Liver (tissue), 9 donors: Measurements from ENCODE around the gene PPM1L. TPM values are rescaled to one million over a fixed set of nuclear protein-coding genes. Genes with fewer than 3 reads are reported as not detected.

Experiments used
- DNase-seq: peaks from one replicate; pipeline ENCODE4 v3.0.0-alpha.2; 2017; ENCODE audit warnings: low spot score
- H3K27ac ChIP-seq, 2 donors: one replicate each; pipeline ENCODE4 v1.7.0; 2013; ENCODE audit warnings: inconsistent platforms in 2 of 2, low read length in 2 of 2, control low read depth in 1 of 2, low read depth in 1 of 2, mild to moderate bottlenecking in 1 of 2
- H3K27me3 ChIP-seq, 4 donors: one replicate each; pipeline versions ENCODE4 v1.6.1 to v1.7.0; 2013; ENCODE audit warnings: low read length in 3 of 4, inconsistent platforms in 1 of 4, mild to moderate bottlenecking in 1 of 4, moderate library complexity in 1 of 4; ENCODE audit not compliant: control insufficient read depth in 4 of 4, insufficient read depth in 4 of 4
- H3K36me3 ChIP-seq, 4 donors: one replicate each; pipeline versions ENCODE4 v1.6.1 to v1.7.0; 2013; ENCODE audit warnings: low read length in 3 of 4, mild to moderate bottlenecking in 3 of 4, low read depth in 1 of 4, moderate library complexity in 1 of 4; ENCODE audit not compliant: control insufficient read depth in 4 of 4, insufficient read depth in 3 of 4
- H3K4me1 ChIP-seq, 4 donors: one replicate each; pipeline versions ENCODE4 v1.6.1 to v1.7.0; 2013; ENCODE audit warnings: low read length in 3 of 4, mild to moderate bottlenecking in 3 of 4, moderate library complexity in 1 of 4; ENCODE audit not compliant: control insufficient read depth in 4 of 4, insufficient read depth in 4 of 4
- H3K4me3 ChIP-seq, 3 donors: one replicate each; pipeline versions ENCODE4 v1.6.1 to v1.7.0; 2013; ENCODE audit warnings: low read length in 3 of 3, control low read depth in 1 of 3, low read depth in 1 of 3, mild to moderate bottlenecking in 1 of 3
- H3K9ac ChIP-seq, 2 donors: one replicate each; pipeline ENCODE4 v1.7.0; 2013; ENCODE audit warnings: low read length in 2 of 2, mild to moderate bottlenecking in 2 of 2, moderate library complexity in 2 of 2, control low read depth in 1 of 2, low read depth in 1 of 2
- H3K9me3 ChIP-seq, 4 donors: one replicate each; pipeline versions ENCODE4 v1.6.1 to v1.7.0; 2013; ENCODE audit warnings: low read length in 3 of 4; ENCODE audit not compliant: control insufficient read depth in 4 of 4
- ATF3 ChIP-seq: IDR thresholded peaks from 2 replicates; pipeline ENCODE4 v1.6.1; 2016; ENCODE audit warnings: antibody characterized with exemption
- EGR1 ChIP-seq, 2 donors: IDR thresholded peaks; 2 replicates each; pipeline ENCODE4 v1.6.1; 2016 to 2018; ENCODE audit warnings: antibody characterized with exemption in 2 of 2, low read depth in 2 of 2
- FOXA1 ChIP-seq: IDR thresholded peaks from 2 replicates; pipeline ENCODE4 v1.6.1; 2016; ENCODE audit warnings: antibody characterized with exemption
- FOXA2 ChIP-seq: IDR thresholded peaks from 2 replicates; pipeline ENCODE4 v1.6.1; 2016; ENCODE audit warnings: antibody characterized with exemption
- GABPA ChIP-seq, 2 donors: IDR thresholded peaks in 1 of 2; conservative IDR thresholded peaks in 1 of 2; 2 replicates each; pipeline ENCODE4 v1.6.1; 2016; ENCODE audit warnings: antibody characterized with exemption in 2 of 2, mild to moderate bottlenecking in 1 of 2, moderate library complexity in 1 of 2
- HNF4A ChIP-seq, 2 donors: conservative IDR thresholded peaks; 2 replicates each; pipeline ENCODE4 v1.6.1; 2016; ENCODE audit warnings: antibody characterized with exemption in 2 of 2, mild to moderate bottlenecking in 2 of 2
- HNF4G ChIP-seq: IDR thresholded peaks from 2 replicates; pipeline ENCODE4 v1.6.1; 2016; ENCODE audit warnings: antibody characterized with exemption
- JUND ChIP-seq, 2 donors: IDR thresholded peaks; 2 replicates each; pipeline ENCODE4 v1.6.1; 2016; ENCODE audit warnings: antibody characterized with exemption in 2 of 2
- MAX ChIP-seq: IDR thresholded peaks from 2 replicates; pipeline ENCODE4 v1.6.1; 2016; ENCODE audit warnings: antibody characterized with exemption
- NR2F2 ChIP-seq: IDR thresholded peaks from 2 replicates; pipeline ENCODE4 v1.6.1; 2016; ENCODE audit warnings: antibody characterized with exemption
- RAD21 ChIP-seq, 2 donors: IDR thresholded peaks; 2 replicates each; pipeline ENCODE4 v1.6.1; 2016; ENCODE audit warnings: antibody characterized with exemption in 2 of 2, mild to moderate bottlenecking in 2 of 2
- REST ChIP-seq: IDR thresholded peaks from 2 replicates; pipeline ENCODE4 v1.6.1; 2016; ENCODE audit warnings: antibody characterized with exemption, mild to moderate bottlenecking
- SP1 ChIP-seq: IDR thresholded peaks from 2 replicates; pipeline ENCODE4 v1.6.1; 2018; ENCODE audit warnings: antibody characterized with exemption, mild to moderate bottlenecking
- TAF1 ChIP-seq: conservative IDR thresholded peaks from 2 replicates; pipeline ENCODE4 v1.6.1; 2016; ENCODE audit warnings: antibody characterized with exemption, mild to moderate bottlenecking
- YY1 ChIP-seq: IDR thresholded peaks from 2 replicates; pipeline ENCODE4 v1.6.1; 2016; ENCODE audit warnings: antibody characterized with exemption, mild to moderate bottlenecking
- ZBTB33 ChIP-seq: IDR thresholded peaks from 2 replicates; pipeline ENCODE4 v1.6.1; 2016; ENCODE audit warnings: antibody characterized with exemption
- WGBS: extraction: QIAGEN DNeasy Blood & Tissue Kit; methylation state at CpG from one replicate; pipeline ENCODE4 v1.1.7; 2013; 5-methylcytosine and 5-hydroxymethylcytosine counted together
- polyA plus RNA-seq, 2 donors: library from polyadenylated mRNA; stranded (reverse) in 1 of 2; unstranded in 1 of 2; fragments of 200-250 nt in 1 of 2; fragments of >200 nt in 1 of 2; fragmentation: Nextera tagmentation in 1 of 2; extraction: Ambion mirVana in 1 of 2; gene quantifications; one replicate each; pipeline versions ENCODE4 v1.2.1 to v1.2.3, GENCODE V29; 2013 to 2015
- total RNA-seq, 2 donors: library from RNA; depleted of rRNA; stranded (reverse); fragments of >200 nt; gene quantifications; one replicate each; pipeline ENCODE4 v1.2.3, GENCODE V29; 2014
- donor health status: healthy.
- donor health status: healthy.
- donor health status: healthy.
- donor health status: healthy.
- donor health status: healthy.

PPM1L gene
- total and polyA plus RNA-seq, 4 donors, result 1.6 to 8.5 (median 4.8) TPM

- no peak overlapping the region for H3K9ac ChIP-seq
- H3K27ac ChIP-seq, result no peak overlapping the region
- peaks cover 0 to 2% (median 0%) of the 10 kb centered on the region in 4 donors for H3K4me1 ChIP-seq
- DNase-seq, result no peak
- H3K4me3 ChIP-seq, result no peak overlapping the region
- H3K9me3 ChIP-seq, result no peaks in the 10 kb centered on the region
- no peaks in the 10 kb centered on the region for H3K27me3 ChIP-seq
- WGBS, result 90% methylated on average over 2 of the region's 2 CpGs
- TF ChIP-seq FOXA2 (no peak), MAX (no peak), HNF4G (no peak), GABPA (IDR thresholded peaks at IDR 0.05 in 1 of 2, conservative IDR thresholded peaks at IDR 0.05 in 1 of 2) (no peak)
- no peaks in the 10 kb centered on the region for H3K36me3 ChIP-seq
These were observed 71.0 kb downstream of the PPM1L start for GRCh38 chr3:160826991-160827390.

GRCh38 chr3:160827516-160827915, 71.5 kb downstream of the PPM1L start:
- no peak overlapping the region for H3K27ac ChIP-seq
- H3K9ac ChIP-seq, result no peak overlapping the region
- TF ChIP-seq YY1 (no peak), EGR1 (IDR thresholded peaks at IDR 0.05; ENCODE audit: low read depth in 2 of 2) (no peak), ATF3 (no peak), FOXA2 (no peak), REST (no peak), GABPA (IDR thresholded peaks at IDR 0.05 in 1 of 2, conservative IDR thresholded peaks at IDR 0.05 in 1 of 2) (no peak), HNF4G (no peak), NR2F2 (no peak), MAX (no peak), TAF1 (no peak), JUND (IDR thresholded peaks at IDR 0.05) (no peak), HNF4A (conservative IDR thresholded peaks at IDR 0.05) (no peak), FOXA1 (no peak), RAD21 (IDR thresholded peaks at IDR 0.05) (no peak), ZBTB33 (no peak), SP1 (no peak)
- H3K27me3 ChIP-seq, result no peaks in the 10 kb centered on the region
- DNase-seq, result no peak
- peaks cover 0 to 2% (median 0%) of the 10 kb centered on the region in 4 donors for H3K4me1 ChIP-seq
- no peaks in the 10 kb centered on the region for H3K36me3 ChIP-seq
- H3K4me3 ChIP-seq, result no peak overlapping the region
- 88% methylated on average over 1 of the region's 1 CpG for WGBS
- H3K9me3 ChIP-seq, result no peaks in the 10 kb centered on the region
